Fibroblast of lung (primary cell): ENCODE results near the gene ARMC5. TPM values are rescaled to one million over a fixed set of nuclear protein-coding genes. Genes with fewer than 3 reads are reported as not detected.

Source experiments
- DNase-seq, 2 donors: peaks; one replicate each; pipeline versions ENCODE4 v3.0.0 to v3.0.0-alpha.2; 2010; ENCODE audit warnings: low read depth in 2 of 2
- H2AFZ ChIP-seq: 2 replicates; pipeline ENCODE4 v1.5.1; 2012; ENCODE audit warnings: low read length, control low read depth, inconsistent platforms
- H3K27ac ChIP-seq: 2 replicates; pipeline ENCODE4 v1.5.1; 2011; ENCODE audit warnings: low read length, control low read depth; ENCODE audit not compliant: insufficient read depth
- H3K27me3 ChIP-seq: 2 replicates; pipeline ENCODE4 v1.5.1; 2011; ENCODE audit warnings: mild to moderate bottlenecking, low read length; ENCODE audit not compliant: control insufficient read depth, insufficient read depth
- H3K36me3 ChIP-seq: 2 replicates; pipeline ENCODE4 v1.5.1; 2011; ENCODE audit warnings: low read length; ENCODE audit not compliant: control insufficient read depth, insufficient read depth
- H3K4me1 ChIP-seq: 2 replicates; pipeline ENCODE4 v1.5.1; 2011; ENCODE audit warnings: low read length; ENCODE audit not compliant: control insufficient read depth, insufficient read depth; ENCODE audit errors: extremely low read depth
- H3K4me2 ChIP-seq: 2 replicates; pipeline ENCODE4 v1.5.1; 2011; ENCODE audit warnings: low read length, control low read depth; ENCODE audit not compliant: insufficient read depth; ENCODE audit errors: extremely low read depth
- H3K4me3 ChIP-seq, 4 experiments: fragments of 200-600 bp in 1 of 4; sonication (generic) in 1 of 4; replicated peaks in 1 of 4; 2 replicates each; pipeline ENCODE4 v1.5.1; 2011 to 2016; ENCODE audit warnings: low read length in 4 of 4, low read depth in 3 of 4, mild to moderate bottlenecking in 3 of 4, control low read depth in 2 of 4, inconsistent platforms in 1 of 4, mixed read lengths in 1 of 4; ENCODE audit not compliant: insufficient read depth in 1 of 4; ENCODE audit errors: control extremely low read depth in 1 of 4
- H3K79me2 ChIP-seq: 2 replicates; pipeline ENCODE4 v1.5.1; 2012; ENCODE audit warnings: mild to moderate bottlenecking, low read length, inconsistent platforms; ENCODE audit not compliant: control insufficient read depth, insufficient read depth
- H3K9ac ChIP-seq: 2 replicates; pipeline ENCODE4 v1.5.1; 2011; ENCODE audit warnings: mild to moderate bottlenecking, low read length, control low read depth; ENCODE audit not compliant: insufficient read depth
- H3K9me3 ChIP-seq: 2 replicates; pipeline ENCODE4 v1.5.1; 2012; ENCODE audit warnings: low read depth, low read length; ENCODE audit not compliant: control insufficient read depth, insufficient read depth
- H4K20me1 ChIP-seq: 2 replicates; pipeline ENCODE4 v1.5.1; 2011; ENCODE audit warnings: low read length; ENCODE audit not compliant: control insufficient read depth, insufficient read depth; ENCODE audit errors: extremely low read depth
- CTCF ChIP-seq, 2 donors: IDR thresholded peaks in 1 of 2; conservative IDR thresholded peaks in 1 of 2; 1 replicate in 1 of 2; 2 replicates in 1 of 2; pipeline ENCODE4 v1.5.1; 2011 to 2012; ENCODE audit warnings: low read length in 2 of 2, control low read depth in 1 of 2, inconsistent platforms in 1 of 2, low read depth in 1 of 2, mild to moderate bottlenecking in 1 of 2
- EZH2 ChIP-seq: IDR thresholded peaks from 2 replicates; pipeline ENCODE4 v1.5.1; 2012; ENCODE audit warnings: low read length, control low read depth, mild to moderate bottlenecking; ENCODE audit errors: missing control alignments
- polyA plus RNA-seq, 2 donors: library from polyadenylated mRNA; depleted of rRNA in 1 of 2; stranded (reverse) in 1 of 2; unstranded in 1 of 2; fragments of >200 nt; gene quantifications; 2 replicates each; pipeline ENCODE4 v1.2.1, GENCODE V29; 2011 to 2012; ENCODE audit warnings: missing spikeins in 1 of 2
- total RNA-seq: library from RNA; depleted of rRNA; stranded (reverse); fragments of >200 nt; gene quantifications from 2 replicates; pipeline ENCODE4 v1.2.1, GENCODE V29; 2014

The ARMC5 gene
- total and polyA plus RNA-seq, 2 donors (not counting 1 experiment from before 2014, with no cell fraction given) = 1.7 to 5.6 TPM

GRCh38 chr16:31499928-31500327 is 40.6 kb downstream of the ARMC5 start:
- no peaks in the 10 kb centered on the region for H3K79me2 ChIP-seq
- no peak for DNase-seq
- H3K4me2 ChIP-seq = no peak overlapping the region
- H2AFZ ChIP-seq = no peak overlapping the region
- H3K9me3 ChIP-seq = no peaks in the 10 kb centered on the region
- H3K27me3 ChIP-seq = no peaks in the 10 kb centered on the region
- TF ChIP-seq CTCF (conservative IDR thresholded peaks at IDR 0.05 in 1 of 2, IDR thresholded peaks at IDR 0.05 in 1 of 2; ENCODE audit: low read depth in 1 of 2, low read length in 2 of 2) (no peak), EZH2 (no peak)
- H3K4me1 ChIP-seq = no peaks in the 10 kb centered on the region
- H3K9ac ChIP-seq = no peak overlapping the region
- H3K36me3 ChIP-seq = peaks cover 21% of the 10 kb centered on the region
- H3K27ac ChIP-seq = no peak overlapping the region
- no peaks in the 10 kb centered on the region for H4K20me1 ChIP-seq
- no peak overlapping the region for H3K4me3 ChIP-seq

- Histone ChIP-seq H3K79me2 (no peaks in the 10 kb centered on the region), H3K27ac (no peak overlapping the region), H3K9ac (no peak overlapping the region), H2AFZ (no peak overlapping the region), H3K36me3 (peaks cover 19% of the 10 kb centered on the region), H3K4me3 (no peak overlapping the region), H3K9me3 (no peaks in the 10 kb centered on the region), H3K4me2 (no peak overlapping the region), H3K27me3 (no peaks in the 10 kb centered on the region), H3K4me1 (no peaks in the 10 kb centered on the region), H4K20me1 (no peaks in the 10 kb centered on the region)
- no peak for TF ChIP-seq CTCF (conservative IDR thresholded peaks at IDR 0.05 in 1 of 2, IDR thresholded peaks at IDR 0.05 in 1 of 2; ENCODE audit: low read depth in 1 of 2, low read length in 2 of 2)
- DNase-seq = no peak
Observed at GRCh38 chr16:31501226-31501965, 42.1 kb downstream of the ARMC5 start.

- DNase-seq = no peak
- Histone ChIP-seq H2AFZ (no peak overlapping the region), H3K4me3 (no peak overlapping the region), H3K36me3 (peaks cover 19% of the 10 kb centered on the region), H3K4me1 (no peaks in the 10 kb centered on the region), H3K79me2 (peaks cover 3% of the 10 kb centered on the region), H3K9ac (no peak overlapping the region), H3K27me3 (no peaks in the 10 kb centered on the region), H3K9me3 (no peaks in the 10 kb centered on the region), H4K20me1 (no peaks in the 10 kb centered on the region), H3K27ac (no peak overlapping the region), H3K4me2 (no peak overlapping the region)
- no peak for TF ChIP-seq EZH2
- no peak for TF ChIP-seq CTCF (conservative IDR thresholded peaks at IDR 0.05 in 1 of 2, IDR thresholded peaks at IDR 0.05 in 1 of 2; ENCODE audit: low read depth in 1 of 2, low read length in 2 of 2)
Observed at GRCh38 chr16:31501966-31502348, 42.7 kb downstream of the ARMC5 start.
